HepG2 (cell line): ENCODE data around the gene CABLES2. TPM values are rescaled to one million over a fixed set of nuclear protein-coding genes. Genes with fewer than 3 reads are reported as not detected.

ENCODE experiments used
- CAMTA2 ChIP-seq: sonication (generic); formaldehyde crosslinking; IDR thresholded peaks from 2 replicates; pipeline ENCODE4 v1.4.0; 2020; ENCODE audit warnings: mild to moderate bottlenecking, missing genetic modification reagents, borderline replicate concordance
- CENPX ChIP-seq: sonication (generic); formaldehyde crosslinking; IDR thresholded peaks from 2 replicates; pipeline ENCODE4 v1.9.0; 2021; ENCODE audit warnings: mild to moderate bottlenecking, missing genetic modification reagents, moderate library complexity
- FOXK2 ChIP-seq: fragments of 450-650 bp; IDR thresholded peaks from 2 replicates; pipeline ENCODE4 v1.6.1; 2016
- GATAD2A ChIP-seq: IDR thresholded peaks from 2 replicates; pipeline ENCODE4 v1.6.1; 2016
- HHEX ChIP-seq: IDR thresholded peaks from 2 replicates; pipeline ENCODE4 v1.6.1; 2016; ENCODE audit warnings: control low read depth
- HMGXB4 ChIP-seq, 2 experiments: sonication (generic) in 1 of 2; formaldehyde crosslinking in 1 of 2; IDR thresholded peaks; 2 replicates each; pipeline versions ENCODE4 v1.4.0 to v1.6.1; 2018 to 2020; ENCODE audit warnings: missing genetic modification reagents in 2 of 2, borderline replicate concordance in 1 of 2, low read depth in 1 of 2, mild to moderate bottlenecking in 1 of 2, missing biosample characterization in 1 of 2
- ISX ChIP-seq: sonication (generic); formaldehyde crosslinking; conservative IDR thresholded peaks from 2 replicates; pipeline ENCODE4 v1.5.0; 2020; ENCODE audit warnings: missing genetic modification reagents
- NFATC3 ChIP-seq: sonication (generic); formaldehyde crosslinking; IDR thresholded peaks from 2 replicates; pipeline ENCODE4 v1.5.1; 2020; ENCODE audit warnings: mild to moderate bottlenecking, missing genetic modification reagents
- RFXANK ChIP-seq: IDR thresholded peaks from 2 replicates; pipeline ENCODE4 v1.6.1; 2016
- SMAD3 ChIP-seq: sonication (generic); formaldehyde crosslinking; IDR thresholded peaks from 2 replicates; pipeline ENCODE4 v1.4.0; 2020; ENCODE audit warnings: missing genetic modification reagents
- SMARCE1 ChIP-seq: fragments of 450-650 bp; IDR thresholded peaks from 2 replicates; pipeline ENCODE4 v1.6.1; 2017; ENCODE audit warnings: borderline replicate concordance
- SRSF1 ChIP-seq: fragments of 200-400 bp; formaldehyde crosslinking; optimal IDR thresholded peaks from 2 replicates; pipeline ENCODE3; 2017; ENCODE audit warnings: mild to moderate bottlenecking, low read depth, low read length, moderate library complexity
- TCF12 ChIP-seq, 2 experiments: fragments of 450-650 bp in 1 of 2; sonication (generic) in 1 of 2; formaldehyde crosslinking in 1 of 2; IDR thresholded peaks; 2 replicates each; pipeline versions ENCODE4 v1.6.1 to v1.8.0; 2017 to 2022; ENCODE audit warnings: antibody characterized with exemption in 1 of 2, mild to moderate bottlenecking in 1 of 2, missing genetic modification reagents in 1 of 2, moderate library complexity in 1 of 2
- ZFX ChIP-seq: sonication (generic); formaldehyde crosslinking; IDR thresholded peaks from 2 replicates; pipeline ENCODE4 v1.4.0; 2020; ENCODE audit warnings: mild to moderate bottlenecking, low read depth, missing genetic modification reagents, moderate library complexity
- ZNF138 ChIP-seq: sonication (generic); formaldehyde crosslinking; IDR thresholded peaks from 2 replicates; pipeline ENCODE4 v1.5.0; 2020; ENCODE audit warnings: mild to moderate bottlenecking, low read depth, missing genetic modification reagents
- polyA plus RNA-seq, 8 experiments: library from polyadenylated mRNA; depleted of rRNA in 3 of 8; stranded (reverse) in 7 of 8; unstranded in 1 of 8; fragments of >200 nt; fragmentation: Illumina TruSeq in 4 of 8; extraction: Trizol in 4 of 8; gene quantifications; 2 replicates each; pipeline versions ENCODE4 v1.2.1 to v1.2.3, GENCODE V29; 2011 to 2016; ENCODE audit warnings: low read depth in 4 of 8, missing spikeins in 1 of 8, mixed read lengths in 1 of 8; ENCODE audit not compliant: insufficient read depth in 1 of 8
- total RNA-seq, 5 experiments: library from RNA; depleted of rRNA; stranded (reverse); fragments of >200 nt; fragmentation: Illumina TruSeq; extraction: Trizol; gene quantifications; 2 replicates each; pipeline ENCODE4 v1.2.3, GENCODE V29; 2016; ENCODE audit warnings: low read depth in 1 of 5
- TF ChIP-seq, protein P1 (sequence below): sonication (generic); formaldehyde crosslinking; IDR thresholded peaks from 2 replicates; pipeline ENCODE4 v1.5.1; 2020; ENCODE audit warnings: mild to moderate bottlenecking, missing genetic modification reagents, borderline replicate concordance
- TF ChIP-seq, protein P2 (sequence below): sonication (generic); formaldehyde crosslinking; IDR thresholded peaks from 2 replicates; pipeline ENCODE4 v1.4.0; 2020; ENCODE audit warnings: mild to moderate bottlenecking, missing genetic modification reagents

Gene CABLES2
- total and polyA plus RNA-seq, 2 of the 13 experiments (the other 11 are each of a cell fraction or from before 2014, with no cell fraction given) = 5.2 to 9.7 TPM

DNA sequence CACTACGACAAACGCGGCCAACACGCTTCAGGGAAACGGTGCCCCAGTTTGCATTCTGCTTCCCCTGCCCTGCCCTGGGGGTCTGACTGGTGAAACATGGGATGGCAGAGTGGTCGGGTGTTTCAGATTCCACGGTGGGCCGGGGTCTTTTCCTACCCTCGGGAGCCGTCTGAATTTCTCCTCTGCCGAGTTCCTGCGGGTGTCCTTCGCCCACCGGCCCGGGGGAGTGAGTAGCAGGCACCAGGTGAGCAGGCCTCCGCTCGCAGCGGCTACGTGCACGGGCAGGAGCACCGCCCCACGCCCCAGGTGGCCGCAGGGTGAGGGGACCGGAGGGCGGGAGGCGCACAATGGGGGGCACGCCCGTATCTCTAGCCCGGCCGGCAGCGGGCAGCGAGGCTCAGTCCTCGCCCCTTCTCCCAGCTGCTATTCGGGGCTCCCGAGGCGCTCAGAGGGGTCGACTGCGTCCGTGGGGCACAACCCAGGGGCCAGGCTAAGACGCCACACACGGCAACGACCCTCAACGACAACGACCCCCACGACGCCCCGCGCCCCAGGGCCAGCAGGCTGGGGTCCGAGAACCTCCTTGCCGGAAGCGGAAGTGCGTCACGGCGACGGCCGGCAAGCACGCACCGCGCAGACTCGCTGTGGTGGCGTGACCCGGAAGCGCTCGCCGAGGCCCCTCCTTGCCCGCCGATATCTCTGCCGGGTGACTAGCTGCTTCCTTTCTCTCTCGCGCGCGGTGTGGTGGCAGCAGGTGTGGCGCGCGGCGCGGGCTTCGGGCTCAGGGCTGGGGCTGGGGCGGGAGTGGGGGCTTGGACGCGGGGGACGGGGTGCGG, 20.5 kb downstream of the CABLES2 start, which contains the start of gene RPS21 (continued):
- peak; percentile 89; the same call in 1 of the 2 replicates for TF ChIP-seq CAMTA2
- TF ChIP-seq GATAD2A (CRISPR knock-in tag) = peak; percentile 70
- TF ChIP-seq SRSF1 = peak; percentile 78
- TF ChIP-seq HMGXB4 (CRISPR knock-in tag; IDR thresholded peaks at IDR 0.05; ENCODE audit: borderline replicate concordance in 1 of 2, low read depth in 1 of 2) = peak; percentile 90 to 91
- peak; percentile 70; the same call in 1 of the 2 replicates for TF ChIP-seq SMAD3 (CRISPR knock-in tag)
- TF ChIP-seq, protein P1, sequence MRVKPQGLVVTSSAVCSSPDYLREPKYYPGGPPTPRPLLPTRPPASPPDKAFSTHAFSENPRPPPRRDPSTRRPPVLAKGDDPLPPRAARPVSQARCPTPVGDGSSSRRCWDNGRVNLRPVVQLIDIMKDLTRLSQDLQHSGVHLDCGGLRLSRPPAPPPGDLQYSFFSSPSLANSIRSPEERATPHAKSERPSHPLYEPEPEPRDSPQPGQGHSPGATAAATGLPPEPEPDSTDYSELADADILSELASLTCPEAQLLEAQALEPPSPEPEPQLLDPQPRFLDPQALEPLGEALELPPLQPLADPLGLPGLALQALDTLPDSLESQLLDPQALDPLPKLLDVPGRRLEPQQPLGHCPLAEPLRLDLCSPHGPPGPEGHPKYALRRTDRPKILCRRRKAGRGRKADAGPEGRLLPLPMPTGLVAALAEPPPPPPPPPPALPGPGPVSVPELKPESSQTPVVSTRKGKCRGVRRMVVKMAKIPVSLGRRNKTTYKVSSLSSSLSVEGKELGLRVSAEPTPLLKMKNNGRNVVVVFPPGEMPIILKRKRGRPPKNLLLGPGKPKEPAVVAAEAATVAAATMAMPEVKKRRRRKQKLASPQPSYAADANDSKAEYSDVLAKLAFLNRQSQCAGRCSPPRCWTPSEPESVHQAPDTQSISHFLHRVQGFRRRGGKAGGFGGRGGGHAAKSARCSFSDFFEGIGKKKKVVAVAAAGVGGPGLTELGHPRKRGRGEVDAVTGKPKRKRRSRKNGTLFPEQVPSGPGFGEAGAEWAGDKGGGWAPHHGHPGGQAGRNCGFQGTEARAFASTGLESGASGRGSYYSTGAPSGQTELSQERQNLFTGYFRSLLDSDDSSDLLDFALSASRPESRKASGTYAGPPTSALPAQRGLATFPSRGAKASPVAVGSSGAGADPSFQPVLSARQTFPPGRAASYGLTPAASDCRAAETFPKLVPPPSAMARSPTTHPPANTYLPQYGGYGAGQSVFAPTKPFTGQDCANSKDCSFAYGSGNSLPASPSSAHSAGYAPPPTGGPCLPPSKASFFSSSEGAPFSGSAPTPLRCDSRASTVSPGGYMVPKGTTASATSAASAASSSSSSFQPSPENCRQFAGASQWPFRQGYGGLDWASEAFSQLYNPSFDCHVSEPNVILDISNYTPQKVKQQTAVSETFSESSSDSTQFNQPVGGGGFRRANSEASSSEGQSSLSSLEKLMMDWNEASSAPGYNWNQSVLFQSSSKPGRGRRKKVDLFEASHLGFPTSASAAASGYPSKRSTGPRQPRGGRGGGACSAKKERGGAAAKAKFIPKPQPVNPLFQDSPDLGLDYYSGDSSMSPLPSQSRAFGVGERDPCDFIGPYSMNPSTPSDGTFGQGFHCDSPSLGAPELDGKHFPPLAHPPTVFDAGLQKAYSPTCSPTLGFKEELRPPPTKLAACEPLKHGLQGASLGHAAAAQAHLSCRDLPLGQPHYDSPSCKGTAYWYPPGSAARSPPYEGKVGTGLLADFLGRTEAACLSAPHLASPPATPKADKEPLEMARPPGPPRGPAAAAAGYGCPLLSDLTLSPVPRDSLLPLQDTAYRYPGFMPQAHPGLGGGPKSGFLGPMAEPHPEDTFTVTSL (CRISPR knock-in tag) = no peak
- TF ChIP-seq, protein P2, sequence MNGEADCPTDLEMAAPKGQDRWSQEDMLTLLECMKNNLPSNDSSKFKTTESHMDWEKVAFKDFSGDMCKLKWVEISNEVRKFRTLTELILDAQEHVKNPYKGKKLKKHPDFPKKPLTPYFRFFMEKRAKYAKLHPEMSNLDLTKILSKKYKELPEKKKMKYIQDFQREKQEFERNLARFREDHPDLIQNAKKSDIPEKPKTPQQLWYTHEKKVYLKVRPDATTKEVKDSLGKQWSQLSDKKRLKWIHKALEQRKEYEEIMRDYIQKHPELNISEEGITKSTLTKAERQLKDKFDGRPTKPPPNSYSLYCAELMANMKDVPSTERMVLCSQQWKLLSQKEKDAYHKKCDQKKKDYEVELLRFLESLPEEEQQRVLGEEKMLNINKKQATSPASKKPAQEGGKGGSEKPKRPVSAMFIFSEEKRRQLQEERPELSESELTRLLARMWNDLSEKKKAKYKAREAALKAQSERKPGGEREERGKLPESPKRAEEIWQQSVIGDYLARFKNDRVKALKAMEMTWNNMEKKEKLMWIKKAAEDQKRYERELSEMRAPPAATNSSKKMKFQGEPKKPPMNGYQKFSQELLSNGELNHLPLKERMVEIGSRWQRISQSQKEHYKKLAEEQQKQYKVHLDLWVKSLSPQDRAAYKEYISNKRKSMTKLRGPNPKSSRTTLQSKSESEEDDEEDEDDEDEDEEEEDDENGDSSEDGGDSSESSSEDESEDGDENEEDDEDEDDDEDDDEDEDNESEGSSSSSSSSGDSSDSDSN (CRISPR knock-in tag) = peak; percentile 90
- TF ChIP-seq SMARCE1 = no peak
- peak; percentile 95 for TF ChIP-seq RFXANK
- TF ChIP-seq CENPX = no peak
- no peak; the same call in 1 of the 2 replicates for TF ChIP-seq ZNF138 (CRISPR knock-in tag)
- peak; percentile 89 for TF ChIP-seq ZFX
- no peak for TF ChIP-seq FOXK2
- no peak for TF ChIP-seq HHEX (CRISPR knock-in tag)
- TF ChIP-seq NFATC3 (CRISPR knock-in tag) = no peak; the same call in 1 of the 2 replicates
- TF ChIP-seq TCF12 (IDR thresholded peaks at IDR 0.05) = no peak
- peak; percentile 72; the same call in 1 of the 2 replicates for TF ChIP-seq TCF12 (CRISPR knock-in tag; IDR thresholded peaks at IDR 0.05)
- TF ChIP-seq ISX (CRISPR knock-in tag) = peak; percentile 74; the same call in 1 of the 2 replicates
